Astrocyte (in vitro differentiated cells and primary cell): ENCODE results near the gene NRIP1. TPM values are rescaled to one million over a fixed set of nuclear protein-coding genes. Genes with fewer than 3 reads are reported as not detected.
A peak's percentile ranks its signal among the peaks of the same experiment; 100 is the strongest.

ENCODE experiments used
- DNase-seq: peaks from one replicate; pipeline ENCODE4 v3.0.0-alpha.2; 2010; ENCODE audit warnings: low read depth
- FAIRE-seq: peaks from 2 replicates; lab custom pipeline; 2011; peaks lifted over from hg19 to GRCh38; lab: Jason Lieb, UNC
- H2AFZ ChIP-seq: 2 replicates; pipeline ENCODE4 v1.6.0; 2012; ENCODE audit warnings: low read depth, low read length, inconsistent platforms
- H3K27ac ChIP-seq: 2 replicates; pipeline ENCODE4 v1.5.1; 2011; ENCODE audit warnings: low read depth, low read length, inconsistent platforms
- H3K27me3 ChIP-seq: 2 replicates; pipeline ENCODE4 v1.6.0; 2011; ENCODE audit warnings: low read length, inconsistent platforms; ENCODE audit not compliant: insufficient read depth
- H3K36me3 ChIP-seq: 2 replicates; pipeline ENCODE4 v1.5.1; 2011; ENCODE audit warnings: low read length, inconsistent platforms; ENCODE audit not compliant: insufficient read depth
- H3K4me1 ChIP-seq: 2 replicates; pipeline ENCODE4 v1.5.1; 2011; ENCODE audit warnings: low read length, inconsistent platforms; ENCODE audit not compliant: insufficient read depth
- H3K4me2 ChIP-seq: 2 replicates; pipeline ENCODE4 v1.6.0; 2012; ENCODE audit warnings: low read length, inconsistent platforms
- H3K4me3 ChIP-seq: 2 replicates; pipeline ENCODE4 v1.5.1; 2011; ENCODE audit warnings: low read depth, mild to moderate bottlenecking, low read length, inconsistent platforms; ENCODE audit not compliant: insufficient read depth
- H3K79me2 ChIP-seq: 2 replicates; pipeline ENCODE4 v1.6.0; 2012; ENCODE audit warnings: mild to moderate bottlenecking, low read length, inconsistent platforms; ENCODE audit not compliant: insufficient read depth
- H3K9ac ChIP-seq: 2 replicates; pipeline ENCODE4 v1.6.0; 2012; ENCODE audit warnings: mild to moderate bottlenecking, low read length, inconsistent platforms
- H3K9me3 ChIP-seq: 2 replicates; pipeline ENCODE4 v1.5.1; 2012; ENCODE audit warnings: low read depth, mild to moderate bottlenecking, low read length, inconsistent platforms; ENCODE audit not compliant: insufficient read depth
- H4K20me1 ChIP-seq: 2 replicates; pipeline ENCODE4 v1.6.0; 2012; ENCODE audit warnings: low read length, inconsistent platforms; ENCODE audit not compliant: insufficient read depth
- H3K27ac Mint-ChIP-seq: one replicate; pipeline ENCODE4 v1.8.0; 2021; ENCODE audit warnings: mild to moderate bottlenecking, mixed read lengths; ENCODE audit not compliant: unreplicated experiment
- H3K27me3 Mint-ChIP-seq: one replicate; pipeline ENCODE4 v1.8.0; 2021; ENCODE audit warnings: low read depth, mixed read lengths; ENCODE audit not compliant: unreplicated experiment
- H3K36me3 Mint-ChIP-seq: one replicate; pipeline ENCODE4 v1.8.0; 2021; ENCODE audit warnings: low read depth, mixed read lengths; ENCODE audit not compliant: unreplicated experiment
- H3K4me1 Mint-ChIP-seq: one replicate; pipeline ENCODE4 v1.8.0; 2021; ENCODE audit warnings: low read depth, mixed read lengths; ENCODE audit not compliant: unreplicated experiment
- H3K4me3 Mint-ChIP-seq: one replicate; pipeline ENCODE4 v1.8.0; 2021; ENCODE audit warnings: mild to moderate bottlenecking, moderate library complexity, mixed read lengths; ENCODE audit not compliant: unreplicated experiment
- H3K9me3 Mint-ChIP-seq: one replicate; pipeline ENCODE4 v1.8.0; 2021; ENCODE audit warnings: mild to moderate bottlenecking, mixed read lengths; ENCODE audit not compliant: unreplicated experiment
- CTCF ChIP-seq: IDR thresholded peaks from 2 replicates; pipeline ENCODE4 v1.5.1; 2011; ENCODE audit warnings: low read depth, mild to moderate bottlenecking, inconsistent platforms, low read length, moderate library complexity; ENCODE audit not compliant: insufficient read depth
- EZH2 ChIP-seq: IDR thresholded peaks from 2 replicates; pipeline ENCODE4 v1.6.1; 2012; ENCODE audit warnings: mild to moderate bottlenecking, low read length, inconsistent platforms; ENCODE audit not compliant: insufficient read depth
- total RNA-seq: library from RNA; stranded (reverse); gene quantifications from 2 replicates; pipeline ENCODE4 v1.2.1, GENCODE V29; 2021

NRIP1 gene
- total RNA-seq, 1 donor from 2014 or later = 55.5 TPM

- Histone ChIP-seq H3K9ac (no peak overlapping the region), H3K27ac (no peak overlapping the region), H4K20me1 (no peaks in the 10 kb centered on the region), H3K4me2 (no peak overlapping the region), H3K79me2 (no peaks in the 10 kb centered on the region), H3K4me1 (peaks cover 10% of the 10 kb centered on the region), H2AFZ (no peak overlapping the region), H3K27me3 (no peaks in the 10 kb centered on the region), H3K9me3 (no peaks in the 10 kb centered on the region), H3K36me3 (no peaks in the 10 kb centered on the region), H3K4me3 (no peak overlapping the region)
- Mint-ChIP-seq H3K27me3 (no peaks in the 10 kb centered on the region), H3K36me3 (no peaks in the 10 kb centered on the region), H3K9me3 (peaks cover 3% of the 10 kb centered on the region), H3K4me3 (no peak overlapping the region), H3K4me1 (peaks cover 12% of the 10 kb centered on the region), H3K27ac (no peak overlapping the region)
- no peak for DNase-seq
- FAIRE-seq = no peak
- peak; percentile 6 for TF ChIP-seq CTCF
- TF ChIP-seq EZH2 = no peak
These were observed 111.9 kb downstream of the NRIP1 start for GRCh38 chr21:14952916-14953315.

DNA sequence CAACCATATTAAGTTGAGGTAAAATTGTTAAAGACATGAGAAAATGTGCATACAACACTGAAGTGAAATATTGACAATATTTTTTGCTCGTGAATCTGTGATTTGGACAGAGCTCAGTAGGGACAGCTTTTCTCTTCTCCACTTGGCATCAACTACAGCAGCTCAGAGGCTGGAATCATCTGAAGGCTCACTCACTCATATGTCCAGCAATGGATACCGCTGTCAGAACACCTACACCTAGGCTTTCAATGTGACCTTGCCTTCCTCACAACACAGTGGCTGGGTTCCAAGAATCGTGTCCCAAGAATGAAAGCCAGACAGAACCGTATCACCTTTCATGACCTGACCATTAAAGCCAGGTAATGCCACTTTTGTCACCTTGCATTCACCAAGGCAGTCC, 115.2 kb downstream of the NRIP1 start:
- H3K79me2 ChIP-seq = no peaks in the 10 kb centered on the region
- Mint-ChIP-seq H3K9me3 (peaks cover 3% of the 10 kb centered on the region), H3K27ac (no peak overlapping the region), H3K4me1 (no peaks in the 10 kb centered on the region), H3K4me3 (no peak overlapping the region), H3K27me3 (no peaks in the 10 kb centered on the region), H3K36me3 (no peaks in the 10 kb centered on the region)
- H3K4me2 ChIP-seq = no peak overlapping the region
- H3K4me1 ChIP-seq = no peaks in the 10 kb centered on the region
- H3K27ac ChIP-seq = no peak overlapping the region
- no peak overlapping the region for H3K4me3 ChIP-seq
- H3K27me3 ChIP-seq = no peaks in the 10 kb centered on the region
- no peak overlapping the region for H2AFZ ChIP-seq
- no peaks in the 10 kb centered on the region for H3K36me3 ChIP-seq
- FAIRE-seq = no peak
- H4K20me1 ChIP-seq = no peaks in the 10 kb centered on the region
- DNase-seq = no peak
- TF ChIP-seq EZH2 (no peak), CTCF (no peak)
- no peaks in the 10 kb centered on the region for H3K9me3 ChIP-seq
- no peak overlapping the region for H3K9ac ChIP-seq

DNA sequence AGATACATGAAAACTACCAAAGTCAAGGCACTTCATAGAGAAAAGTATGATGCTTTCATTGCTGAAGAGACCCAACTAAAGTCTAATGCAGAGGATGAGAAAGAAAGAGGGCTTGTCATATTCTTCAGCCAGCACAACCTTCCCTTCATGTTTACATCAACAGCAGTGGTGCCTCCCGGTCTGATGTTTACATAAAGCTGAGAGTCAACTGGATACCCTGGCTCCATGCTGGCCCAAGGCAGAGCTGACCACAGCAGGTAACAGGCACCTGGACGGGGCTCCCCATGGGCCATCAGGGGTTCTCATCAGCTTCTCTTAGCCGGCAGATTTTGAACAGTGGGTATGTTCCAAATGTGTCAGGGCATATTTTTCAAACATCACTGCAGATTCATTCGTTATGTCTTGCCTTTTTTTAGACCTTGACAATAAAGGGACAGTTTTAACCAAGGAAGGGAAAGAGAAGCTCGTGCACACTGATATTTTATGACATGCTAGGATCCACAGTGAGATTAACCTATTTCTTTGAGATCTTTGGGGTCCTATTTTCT, 117.1 kb downstream of the NRIP1 start:
- Mint-ChIP-seq H3K9me3 (peaks cover 3% of the 10 kb centered on the region), H3K27ac (no peak overlapping the region), H3K27me3 (no peaks in the 10 kb centered on the region), H3K36me3 (no peaks in the 10 kb centered on the region), H3K4me1 (peaks cover 3% of the 10 kb centered on the region), H3K4me3 (no peak overlapping the region)
- Histone ChIP-seq H3K36me3 (no peaks in the 10 kb centered on the region), H2AFZ (no peak overlapping the region), H4K20me1 (no peaks in the 10 kb centered on the region), H3K27ac (no peak overlapping the region), H3K9me3 (no peaks in the 10 kb centered on the region), H3K4me2 (no peak overlapping the region), H3K4me3 (no peak overlapping the region), H3K27me3 (no peaks in the 10 kb centered on the region), H3K9ac (no peak overlapping the region), H3K79me2 (no peaks in the 10 kb centered on the region), H3K4me1 (no peaks in the 10 kb centered on the region)
- DNase-seq (no peak), FAIRE-seq (no peak)
- no peak for TF ChIP-seq EZH2
- no peak for TF ChIP-seq CTCF
